Chondrocyte (in vitro differentiated cells): ENCODE measurements around the gene ARSB. TPM values are rescaled to one million over a fixed set of nuclear protein-coding genes. Genes with fewer than 3 reads are reported as not detected.

ENCODE experiments used
- DNase-seq: peaks from one replicate; pipeline ENCODE4 v3.0.0; 2021; ENCODE audit warnings: mixed read lengths, low spot score
- H3K27ac Mint-ChIP-seq: one replicate; pipeline ENCODE4 v1.8.0; 2021; ENCODE audit warnings: mild to moderate bottlenecking, moderate library complexity, mixed read lengths; ENCODE audit not compliant: unreplicated experiment
- H3K27me3 Mint-ChIP-seq: 2 replicates; pipeline ENCODE4 v1.8.0; 2021; ENCODE audit warnings: low read depth, mixed read lengths
- H3K36me3 Mint-ChIP-seq: 2 replicates; pipeline ENCODE4 v1.8.0; 2021; ENCODE audit warnings: low read depth, mixed read lengths
- H3K4me1 Mint-ChIP-seq: 2 replicates; pipeline ENCODE4 v1.8.0; 2021; ENCODE audit warnings: low read depth, mild to moderate bottlenecking, mixed read lengths
- H3K4me3 Mint-ChIP-seq: one replicate; pipeline ENCODE4 v1.8.0; 2021; ENCODE audit warnings: mild to moderate bottlenecking, moderate library complexity, mixed read lengths; ENCODE audit not compliant: unreplicated experiment
- H3K9me3 Mint-ChIP-seq: 2 replicates; pipeline ENCODE4 v1.8.0; 2021; ENCODE audit warnings: low read depth, mixed read lengths
- CTCF ChIP-seq: fragments of 200-600 bp; sonication (generic); IDR thresholded peaks from 2 replicates; pipeline ENCODE4 v1.5.0; 2021; ENCODE audit warnings: antibody characterized with exemption, mild to moderate bottlenecking, moderate library complexity
- total RNA-seq: library from RNA; stranded (reverse); gene quantifications from 3 replicates; pipeline ENCODE4 v1.2.1, GENCODE V29; 2021

The ARSB gene
- total RNA-seq, 1 donor from 2014 or later = 45.1 TPM

- Mint-ChIP-seq H3K27ac (no peak overlapping the region), H3K36me3 (peaks cover under 1% of the 10 kb centered on the region), H3K9me3 (peaks cover 4% of the 10 kb centered on the region), H3K27me3 (no peaks in the 10 kb centered on the region), H3K4me1 (no peaks in the 10 kb centered on the region), H3K4me3 (no peak overlapping the region)
- TF ChIP-seq CTCF = no peak
- DNase-seq = no peak
Measured at GRCh38 chr5:79007872-79008271, 22.8 kb upstream of the ARSB start.

GRCh38 chr5:79005936-79006631 lies 21.0 kb upstream of the ARSB start:
- H3K9me3 Mint-ChIP-seq = no peaks in the 10 kb centered on the region
- TF ChIP-seq CTCF = no peak
- H3K27me3 Mint-ChIP-seq = no peaks in the 10 kb centered on the region
- H3K4me3 Mint-ChIP-seq = no peak overlapping the region
- no peak overlapping the region for H3K27ac Mint-ChIP-seq
- peaks cover 16% of the 10 kb centered on the region for H3K4me1 Mint-ChIP-seq
- DNase-seq = no peak
- no peaks in the 10 kb centered on the region for H3K36me3 Mint-ChIP-seq

GRCh38 chr5:79005151-79005550 lies 20.0 kb upstream of the ARSB start:
- Mint-ChIP-seq H3K27ac (no peak overlapping the region), H3K4me3 (no peak overlapping the region)

GRCh38 chr5:79002374-79002773 lies 17.3 kb upstream of the ARSB start:
- H3K27ac Mint-ChIP-seq = peak overlapping the region; percentile 64
- peaks cover 22% of the 10 kb centered on the region for H3K4me1 Mint-ChIP-seq
- H3K4me3 Mint-ChIP-seq = no peak overlapping the region
- H3K27me3 Mint-ChIP-seq = no peaks in the 10 kb centered on the region
- TF ChIP-seq CTCF = no peak
- DNase-seq = no peak
- H3K9me3 Mint-ChIP-seq = no peaks in the 10 kb centered on the region
- no peaks in the 10 kb centered on the region for H3K36me3 Mint-ChIP-seq

More at GRCh38 chr5:79005151-79005550, 20.0 kb upstream of the ARSB start:
- peaks cover 19% of the 10 kb centered on the region for H3K4me1 Mint-ChIP-seq
- no peak for DNase-seq
- H3K27me3 Mint-ChIP-seq = no peaks in the 10 kb centered on the region
- no peaks in the 10 kb centered on the region for H3K36me3 Mint-ChIP-seq
- H3K9me3 Mint-ChIP-seq = no peaks in the 10 kb centered on the region
- TF ChIP-seq CTCF = no peak

GRCh38 chr5:79001471-79001870 lies 16.4 kb upstream of the ARSB start:
- no peak for DNase-seq
- Mint-ChIP-seq H3K4me3 (peak overlapping the region; percentile 27), H3K27me3 (no peaks in the 10 kb centered on the region), H3K4me1 (peaks cover 25% of the 10 kb centered on the region), H3K36me3 (no peaks in the 10 kb centered on the region), H3K9me3 (no peaks in the 10 kb centered on the region), H3K27ac (peak overlapping the region; percentile 64)
- TF ChIP-seq CTCF = no peak
